ENCODE data around the gene DCD.

DCD gene

GRCh38 chr12:54606556-54606955 is 41.6 kb downstream of the DCD start:
- no peak for DNase-seq (ENCODE audit: low read depth in 2 of 2)

GRCh38 chr12:54605138-54605970 is 42.8 kb downstream of the DCD start:
- no peak for DNase-seq (ENCODE audit: low read depth in 2 of 2)

- no peak for DNase-seq (ENCODE audit: low read depth in 2 of 2)
Measured at GRCh38 chr12:54604436-54604835, 43.7 kb downstream of the DCD start.

- no peak for DNase-seq (ENCODE audit: low read depth in 2 of 2)
Measured at GRCh38 chr12:54603872-54604271, 44.3 kb downstream of the DCD start.

- DNase-seq (ENCODE audit: low read depth in 2 of 2): peak; percentile 39 to 46
Measured at GRCh38 chr12:54603173-54603814, 44.9 kb downstream of the DCD start.

GRCh38 chr12:54602661-54603060 is 45.5 kb downstream of the DCD start:
- no peak for DNase-seq (ENCODE audit: low read depth in 2 of 2)

GRCh38 chr12:54601841-54602240 is 46.3 kb downstream of the DCD start:
- no peak for DNase-seq (ENCODE audit: low read depth in 2 of 2)

GRCh38 chr12:54598970-54599369 is 49.2 kb downstream of the DCD start:
- no peak for DNase-seq (ENCODE audit: low read depth in 2 of 2)

GRCh38 chr12:54596526-54596946 is 51.6 kb downstream of the DCD start:
- DNase-seq (ENCODE audit: low read depth in 2 of 2): peak; percentile 6 to 16

GRCh38 chr12:54595471-54595870 is 52.7 kb downstream of the DCD start:
- DNase-seq (ENCODE audit: low read depth in 2 of 2): no peak

Measured in fibroblast of skin of left quadriceps (primary cell).